Measurements from ENCODE around the gene ABHD12B.

DNA sequence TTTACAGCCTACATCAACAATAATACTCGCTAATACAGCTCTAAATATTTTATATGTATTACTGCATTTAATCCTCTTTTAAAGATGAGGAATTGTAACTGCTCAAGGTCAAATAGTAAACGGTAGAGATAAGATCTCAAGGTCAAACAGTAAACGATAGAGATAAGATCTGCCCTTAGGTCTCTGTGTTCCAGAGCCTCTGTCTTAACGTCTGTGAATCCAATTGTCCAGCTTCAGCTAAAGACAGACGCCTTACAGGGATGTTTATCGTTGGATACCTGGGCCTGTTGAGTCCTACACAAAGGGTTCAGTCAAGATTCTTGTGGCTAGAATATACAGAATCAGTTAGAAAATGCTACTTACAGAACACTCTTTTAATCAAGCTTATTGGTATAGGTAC is 52.4 kb downstream of the ABHD12B start:
- TF ChIP-seq, protein P1, sequence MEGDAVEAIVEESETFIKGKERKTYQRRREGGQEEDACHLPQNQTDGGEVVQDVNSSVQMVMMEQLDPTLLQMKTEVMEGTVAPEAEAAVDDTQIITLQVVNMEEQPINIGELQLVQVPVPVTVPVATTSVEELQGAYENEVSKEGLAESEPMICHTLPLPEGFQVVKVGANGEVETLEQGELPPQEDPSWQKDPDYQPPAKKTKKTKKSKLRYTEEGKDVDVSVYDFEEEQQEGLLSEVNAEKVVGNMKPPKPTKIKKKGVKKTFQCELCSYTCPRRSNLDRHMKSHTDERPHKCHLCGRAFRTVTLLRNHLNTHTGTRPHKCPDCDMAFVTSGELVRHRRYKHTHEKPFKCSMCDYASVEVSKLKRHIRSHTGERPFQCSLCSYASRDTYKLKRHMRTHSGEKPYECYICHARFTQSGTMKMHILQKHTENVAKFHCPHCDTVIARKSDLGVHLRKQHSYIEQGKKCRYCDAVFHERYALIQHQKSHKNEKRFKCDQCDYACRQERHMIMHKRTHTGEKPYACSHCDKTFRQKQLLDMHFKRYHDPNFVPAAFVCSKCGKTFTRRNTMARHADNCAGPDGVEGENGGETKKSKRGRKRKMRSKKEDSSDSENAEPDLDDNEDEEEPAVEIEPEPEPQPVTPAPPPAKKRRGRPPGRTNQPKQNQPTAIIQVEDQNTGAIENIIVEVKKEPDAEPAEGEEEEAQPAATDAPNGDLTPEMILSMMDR (IDR thresholded peaks at IDR 0.05; ENCODE audit: low read length): no peak
- TF ChIP-seq EZH2 (optimal IDR thresholded peaks at IDR 0.05; ENCODE audit: low read depth, low read length): no peak

All from MM.1S (cell line).